HepG2 (cell line): Measurements from ENCODE around the gene PPM1H.

Experiments
- MED1 ChIP-seq: sonication (generic); formaldehyde crosslinking; IDR thresholded peaks from 2 replicates; pipeline ENCODE4 v1.4.0; 2020; ENCODE audit warnings: missing genetic modification reagents
- NFRKB ChIP-seq: fragments of 450-650 bp; IDR thresholded peaks from 2 replicates; pipeline ENCODE4 v1.6.1; 2017
- RFX5 ChIP-seq: IDR thresholded peaks from 2 replicates; pipeline ENCODE4 v1.6.1; 2011; ENCODE audit warnings: low read depth, low read length, improper control_type of control experiment
- ZNF12 ChIP-seq: sonication (generic); formaldehyde crosslinking; IDR thresholded peaks from 2 replicates; pipeline ENCODE4 v1.5.0; 2020; ENCODE audit warnings: missing genetic modification reagents

- TF ChIP-seq ZNF12 (CRISPR knock-in tag) (no peak), MED1 (CRISPR knock-in tag) (no peak), NFRKB (no peak), RFX5 (no peak)
Observed at GRCh38 chr12:62750941-62751809, 183.8 kb downstream of the PPM1H start.
